PFSK-1 (cell line): ENCODE results near the gene PTRHD1.

Source experiments
- POLR2AphosphoS5 ChIP-seq: IDR thresholded peaks from 2 replicates; pipeline ENCODE4 v1.6.1; 2012; ENCODE audit warnings: low read depth, mild to moderate bottlenecking, control low read depth, low read length, moderate library complexity
- REST ChIP-seq, 2 experiments: IDR thresholded peaks; 2 replicates each; pipeline versions ENCODE4 v1.6.1 to v1.8.0; 2011 to 2012; ENCODE audit warnings: low read depth in 2 of 2, low read length in 2 of 2, control low read depth in 1 of 2, inconsistent platforms in 1 of 2, mild to moderate bottlenecking in 1 of 2, moderate library complexity in 1 of 2; ENCODE audit not compliant: insufficient read depth in 1 of 2
- SIN3A ChIP-seq: IDR thresholded peaks from 2 replicates; pipeline ENCODE4 v1.6.1; 2012; ENCODE audit warnings: mild to moderate bottlenecking, low read length, moderate library complexity, borderline replicate concordance; ENCODE audit not compliant: insufficient read depth
- TAF1 ChIP-seq: IDR thresholded peaks from 2 replicates; pipeline ENCODE4 v1.6.1; 2012; ENCODE audit warnings: low read length, control low read depth, borderline replicate concordance; ENCODE audit not compliant: insufficient read depth

- TF ChIP-seq POLR2AphosphoS5: no peak
- TF ChIP-seq TAF1: no peak
- TF ChIP-seq REST (IDR thresholded peaks at IDR 0.05; ENCODE audit: insufficient read depth in 1 of 2, low read depth in 2 of 2, low read length in 2 of 2): no peak
- TF ChIP-seq SIN3A: no peak
Observed at GRCh38 chr2:24818721-24819167, 25.6 kb upstream of the PTRHD1 start.
